Amygdala (tissue), 56 donors: ENCODE results near the gene DIP2B.

Source experiments
- DNase-seq, 56 donors: peaks; one replicate each; lab custom pipeline; 2025; lab: John Stamatoyannopoulos, UW

DIP2B gene

GRCh38 chr12:50634379-50634778 lies 129.6 kb downstream of the DIP2B start:
- DNase-seq, result no peak

DNA sequence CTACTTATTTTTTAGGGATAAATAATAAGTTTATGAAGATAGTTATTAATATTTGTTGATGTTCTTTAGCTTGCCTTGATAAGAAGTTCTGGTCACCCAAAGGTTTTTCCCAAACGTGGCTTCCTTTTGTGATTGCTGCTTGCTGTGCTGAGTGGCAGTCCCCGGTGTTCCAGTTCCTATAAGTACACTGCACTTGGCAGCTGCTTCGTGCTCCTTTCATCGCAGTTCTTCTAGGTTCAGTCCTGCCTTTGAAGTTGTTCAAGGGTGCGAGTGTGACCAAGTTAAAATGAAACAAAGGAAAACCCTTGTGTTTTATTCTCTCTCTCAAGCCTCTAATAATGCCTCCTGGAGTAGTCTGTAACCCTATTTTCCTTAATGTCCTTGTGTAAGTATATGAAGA lies 130.6 kb downstream of the DIP2B start:
- DNase-seq, result peak in 1 of 56 donors; percentile 14

- DNase-seq, result no peak
Observed at GRCh38 chr12:50635857-50636256, 131.1 kb downstream of the DIP2B start.

GRCh38 chr12:50636505-50636904 lies 131.7 kb downstream of the DIP2B start:
- no peak for DNase-seq

- peak in 1 of 56 donors; percentile 43 for DNase-seq
Observed at GRCh38 chr12:50637870-50638481, 133.2 kb downstream of the DIP2B start.

DNA sequence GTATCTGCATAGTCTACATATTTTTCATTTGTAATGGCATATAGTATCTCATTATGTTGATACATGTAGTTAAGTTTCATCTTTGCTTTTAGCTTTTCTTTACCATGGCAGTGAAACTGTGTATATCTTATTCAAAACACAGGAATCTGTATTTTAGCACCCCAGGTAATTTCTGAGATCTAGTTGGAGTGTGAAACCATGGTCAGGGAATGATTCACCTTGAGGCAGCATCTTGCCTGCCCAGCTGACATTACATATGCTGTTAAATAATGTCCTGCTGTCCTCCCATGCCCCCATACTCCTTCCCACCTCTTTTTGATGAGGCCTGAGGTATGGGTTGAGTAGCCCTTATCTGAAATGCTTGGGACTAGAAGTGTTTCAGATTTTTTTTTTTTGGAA lies 133.7 kb downstream of the DIP2B start:
- no peak for DNase-seq

DNA sequence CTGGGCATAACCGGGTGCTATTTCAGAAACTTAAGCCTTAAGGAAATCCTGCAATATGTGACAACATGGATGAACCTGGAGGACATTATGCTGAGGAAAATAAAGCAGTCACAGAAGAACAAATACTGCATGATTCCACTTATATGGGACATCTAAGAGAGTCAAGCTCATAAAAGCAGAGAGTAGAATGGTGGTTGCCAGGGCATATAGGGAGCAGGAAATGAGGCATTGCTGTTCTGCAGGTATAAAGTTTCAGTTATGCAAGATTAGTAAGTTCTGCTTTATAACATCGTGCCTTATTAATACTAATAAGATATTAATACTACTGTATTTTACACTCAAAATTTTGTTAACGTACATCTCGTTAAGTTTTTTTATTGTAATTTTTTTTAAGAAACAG lies 134.9 kb downstream of the DIP2B start:
- DNase-seq, result no peak

DNA sequence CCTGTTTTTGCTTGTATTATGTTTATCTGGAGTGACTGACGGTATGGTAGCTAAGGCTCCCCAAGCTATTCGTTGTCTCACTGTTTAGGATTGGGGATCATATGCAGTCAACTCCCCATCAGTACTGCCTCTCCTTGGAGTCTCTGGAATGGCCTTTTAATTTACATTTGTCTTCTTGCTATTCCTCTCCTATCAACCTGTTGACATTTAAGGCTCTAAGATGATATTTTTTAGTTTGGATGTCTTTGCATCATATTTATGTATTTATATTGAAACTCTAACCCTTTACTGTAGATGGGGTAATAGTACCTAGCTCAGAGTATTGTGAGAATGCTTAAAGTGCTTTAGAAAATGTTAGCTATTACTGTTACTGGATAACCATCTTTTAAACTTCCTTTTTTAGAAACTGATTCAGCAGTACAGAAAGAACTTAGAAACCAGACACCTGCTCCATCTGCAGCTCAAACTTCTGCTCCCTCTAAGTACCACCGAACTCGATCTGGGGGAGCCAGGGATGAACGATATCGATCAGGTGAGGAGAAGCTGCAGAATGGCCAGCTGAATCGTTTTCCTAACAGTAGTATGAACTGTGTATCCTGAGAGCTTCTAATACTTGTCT lies 135.6 kb downstream of the DIP2B start:
- no peak for DNase-seq

GRCh38 chr12:50641566-50641965 lies 136.8 kb downstream of the DIP2B start:
- no peak for DNase-seq

DNA sequence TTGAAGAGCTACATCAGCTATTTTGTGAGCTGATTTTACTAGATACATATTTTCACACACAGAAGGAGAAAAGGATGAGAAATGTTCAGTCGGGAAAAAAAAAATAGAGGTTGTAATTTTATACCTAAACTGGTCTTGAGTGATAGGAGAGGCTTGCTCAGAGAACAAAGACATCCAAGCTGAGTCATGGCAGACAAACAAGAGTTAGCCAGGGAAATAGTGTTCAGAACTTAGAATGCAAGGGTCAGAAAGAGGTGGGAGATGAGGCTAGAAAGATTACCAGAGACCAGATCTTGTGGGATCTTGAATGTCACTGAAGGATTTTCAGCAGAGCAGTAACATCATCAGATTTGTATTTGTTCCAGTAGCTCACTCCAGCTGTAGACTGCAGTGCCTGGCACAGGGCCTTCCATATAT lies 137.3 kb downstream of the DIP2B start:
- DNase-seq, result peak in 4 of 56 donors; percentile 12 to 28 (median 22)

DNA sequence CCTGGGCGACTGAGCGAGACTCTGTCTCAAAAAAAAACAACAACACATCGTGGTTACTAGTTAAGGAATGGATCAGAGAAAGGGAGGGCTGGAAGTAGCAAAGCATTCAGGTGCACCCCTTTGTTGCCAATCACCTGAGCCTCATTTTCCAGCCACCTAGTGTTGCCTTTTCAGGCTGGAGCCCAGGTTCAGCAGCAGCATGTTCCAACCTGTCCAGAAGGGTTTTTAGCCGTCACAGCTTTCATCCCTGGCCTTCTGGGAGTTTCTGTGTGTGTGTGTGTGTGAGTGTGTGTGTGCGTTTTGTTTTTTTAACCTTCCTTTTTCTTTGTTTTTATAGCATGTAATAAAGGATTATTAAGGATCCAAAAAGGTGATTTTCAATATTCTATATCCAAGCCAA lies 138.0 kb downstream of the DIP2B start:
- DNase-seq, result no peak

- DNase-seq, result no peak
Observed at GRCh38 chr12:50647031-50647430, 142.2 kb downstream of the DIP2B start.

- no peak for DNase-seq
Observed at GRCh38 chr12:50647479-50647878, 142.7 kb downstream of the DIP2B start.

DNA sequence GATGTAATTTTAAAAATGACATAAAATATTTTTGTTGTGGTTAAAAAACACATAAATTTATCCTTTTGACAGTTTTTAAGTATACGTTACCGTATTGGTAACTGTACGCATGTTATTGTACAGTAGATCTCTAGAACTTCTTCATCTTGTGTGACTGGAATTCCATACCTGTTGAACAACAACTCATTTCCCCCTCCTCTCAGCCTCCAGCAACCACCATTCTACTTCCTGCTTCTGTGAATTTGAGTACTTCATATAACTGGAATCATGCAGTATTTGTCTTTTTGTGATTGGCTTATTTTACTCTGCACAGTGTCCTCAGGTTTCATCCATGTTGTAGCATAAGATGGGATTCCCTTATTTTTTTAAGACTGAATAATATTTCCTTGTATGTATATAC lies 145.5 kb downstream of the DIP2B start:
- no peak for DNase-seq

DNA sequence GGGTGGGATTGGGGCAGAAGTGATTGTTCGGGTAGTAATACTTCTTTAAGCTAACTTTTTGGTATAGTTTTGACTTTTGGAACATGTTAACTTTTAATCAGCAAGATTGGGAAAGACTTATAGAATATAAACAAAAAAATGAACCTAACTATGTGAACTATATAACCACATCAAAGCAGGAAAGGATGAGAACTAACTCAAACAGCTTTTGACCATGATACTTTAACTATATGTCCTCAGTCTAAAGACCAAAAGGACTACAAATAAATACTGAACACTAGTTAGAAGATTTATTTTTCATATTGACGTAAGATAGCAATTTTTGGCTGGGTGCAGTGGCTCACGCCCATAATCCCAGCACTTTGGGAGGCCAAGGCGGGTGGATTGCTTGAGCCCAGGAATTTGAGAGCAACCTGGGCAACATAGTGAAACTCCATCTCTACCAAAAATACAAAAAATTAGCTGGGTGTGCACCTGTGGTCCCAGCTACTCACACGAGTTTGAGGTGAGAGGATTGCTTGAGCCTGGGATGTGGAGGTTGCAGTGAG lies 150.7 kb downstream of the DIP2B start:
- no peak for DNase-seq

DNA sequence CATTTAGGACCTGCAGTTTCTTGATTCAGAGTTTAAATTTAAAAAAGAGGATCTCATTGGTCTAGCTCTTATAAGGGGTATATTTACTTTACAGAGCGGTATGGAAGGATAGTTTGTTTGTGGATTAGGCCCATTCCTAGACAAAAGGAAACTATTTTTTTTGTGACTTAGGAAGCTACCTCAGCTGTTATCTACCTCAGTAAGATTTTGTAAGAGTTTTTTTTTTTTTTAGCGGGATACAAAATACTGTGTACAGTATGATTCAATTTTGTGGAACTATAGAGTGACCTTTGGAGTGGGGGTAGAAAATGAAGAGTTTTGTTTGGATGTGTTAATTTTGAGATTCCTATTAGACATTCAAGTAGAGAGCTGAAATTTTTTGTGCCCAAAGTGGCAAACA lies 154.5 kb downstream of the DIP2B start:
- no peak for DNase-seq

DNA sequence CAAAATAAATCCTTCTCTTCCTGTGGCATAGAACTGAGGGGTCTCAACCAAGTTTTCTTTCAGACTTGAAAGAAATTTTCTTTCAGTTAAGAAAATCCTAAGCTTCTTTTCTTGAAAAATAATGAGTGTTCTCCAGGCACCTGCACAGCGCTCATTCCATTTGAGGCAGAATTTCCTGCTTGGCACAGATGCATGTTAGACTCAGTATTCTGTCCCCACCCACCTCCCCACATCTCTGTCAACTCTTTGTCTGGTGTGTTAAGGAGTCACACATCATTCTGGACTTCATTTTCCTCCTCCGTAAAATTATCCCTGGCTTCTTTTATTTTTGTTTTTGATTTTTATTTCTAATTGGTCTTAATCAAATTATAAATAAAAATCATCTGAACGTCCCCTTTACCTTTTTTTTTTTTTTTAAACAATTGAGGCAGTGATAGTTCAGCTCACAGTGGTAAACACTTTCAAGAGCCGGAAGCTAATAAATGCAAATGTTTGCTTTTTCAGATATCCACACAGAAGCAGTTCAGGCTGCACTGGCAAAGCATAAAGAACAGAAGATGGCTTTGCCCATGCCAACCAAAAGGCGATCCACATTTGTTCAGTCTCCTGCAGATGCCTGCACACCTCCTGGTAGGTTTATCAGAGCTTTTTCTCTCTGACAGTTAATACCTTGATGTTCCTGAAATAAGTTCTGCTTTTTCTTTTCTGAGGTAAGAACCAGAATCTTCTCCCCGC lies 155.1 kb downstream of the DIP2B start:
- DNase-seq, result no peak

DNA sequence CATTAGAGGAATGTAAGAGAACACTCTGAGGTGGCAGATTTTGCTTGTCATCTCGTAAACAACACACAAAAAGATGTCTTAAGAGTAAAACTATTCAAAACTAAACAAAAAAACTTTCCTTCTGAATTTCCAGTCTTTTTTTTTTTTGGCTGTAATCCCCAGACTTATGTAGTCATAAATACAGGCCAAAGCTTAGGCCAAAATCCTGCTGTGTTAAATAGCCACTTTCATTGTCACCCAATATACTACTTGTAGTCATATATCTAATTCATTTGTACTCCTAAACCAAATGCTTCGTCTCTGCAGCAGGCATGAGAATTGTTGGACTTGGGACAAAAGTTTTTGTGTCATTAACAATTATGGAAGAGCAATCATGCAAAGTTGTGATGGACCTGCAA lies 155.6 kb downstream of the DIP2B start:
- DNase-seq, result no peak

DNA sequence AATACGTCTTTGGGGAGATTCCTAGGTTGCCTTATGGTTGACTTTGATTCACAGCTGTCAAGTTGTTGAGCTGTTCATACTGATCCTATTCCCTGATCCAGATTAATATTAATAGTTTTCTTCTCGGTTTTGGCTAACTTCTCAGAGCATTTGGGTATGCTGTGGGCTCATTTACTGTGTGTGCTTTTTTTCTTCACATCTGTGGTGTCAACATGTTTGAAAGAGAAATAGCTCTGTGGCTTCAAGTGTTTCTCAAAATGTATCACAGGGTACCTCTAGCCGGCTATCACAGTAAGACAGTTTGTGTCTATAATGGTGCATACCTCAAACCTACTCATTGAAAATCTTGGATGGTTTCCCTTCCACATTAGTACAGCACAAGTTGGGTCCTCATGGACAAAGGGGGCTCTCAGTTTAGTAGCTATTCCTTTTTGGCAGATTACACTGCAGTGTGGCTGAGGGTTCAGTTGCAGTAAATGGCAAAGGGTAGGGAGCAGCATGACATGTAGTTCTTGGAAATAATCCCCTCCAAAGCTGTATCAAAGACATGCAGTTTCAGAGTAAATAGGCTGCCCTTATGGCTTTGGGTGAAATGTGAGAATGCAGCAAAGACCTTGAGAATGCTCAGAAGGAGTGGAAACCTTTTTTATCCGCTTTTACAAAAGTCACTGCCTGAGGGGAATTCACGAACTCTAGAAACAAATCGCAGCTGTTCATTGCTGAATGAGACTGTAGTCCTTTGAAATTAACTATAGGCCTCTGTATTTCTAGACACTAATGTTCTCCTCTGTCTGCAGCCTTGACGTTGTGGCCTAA lies 156.7 kb downstream of the DIP2B start:
- DNase-seq, result peak in 2 of 56 donors; percentile 14 to 18

DNA sequence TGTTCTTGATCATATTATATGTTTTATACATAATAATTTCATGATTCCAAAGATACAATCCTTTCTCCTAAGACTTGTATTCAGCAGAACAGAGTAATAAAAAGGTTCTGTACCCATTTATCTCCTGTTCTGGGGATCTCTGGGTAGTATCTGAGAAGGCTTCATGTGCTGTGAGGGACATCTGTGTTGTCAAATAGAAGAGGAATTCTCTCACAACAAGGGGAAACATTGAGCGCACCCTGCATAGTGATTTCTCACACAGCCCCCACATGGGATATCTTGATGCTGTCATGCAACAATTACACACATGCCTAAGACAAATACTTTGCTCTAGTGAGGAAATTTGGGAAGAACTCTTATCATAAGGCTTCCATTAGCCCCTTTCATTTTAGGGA lies 157.3 kb downstream of the DIP2B start:
- DNase-seq, result no peak

- no peak for DNase-seq
Observed at GRCh38 chr12:50665170-50665569, 160.4 kb downstream of the DIP2B start.
